HCT116 (cell line): ENCODE results near the gene TVP23A. TPM values are rescaled to one million over a fixed set of nuclear protein-coding genes. Genes with fewer than 3 reads are reported as not detected.

ENCODE experiments used
- ATAC-seq: fragments of 200-7000 bp; cut with Tn5 transposase; 2 replicates; pipeline ENCODE4 v1.9.1; 2020; ENCODE audit warnings: mild to moderate bottlenecking, moderate library complexity
- BruUV-seq: library from RNA; stranded (reverse); fragments of 400-500 nt; replicated peaks from 2 replicates; lab custom pipeline; 2021; lab: Mats Ljungman, UMichigan
- CTCF ChIA-PET: fragments of 300-600 bp; sonication (Branson Sonifier 250); formaldehyde crosslinking; loops from one replicate; lab custom pipeline; 2021; ENCODE audit warnings: antibody characterized with exemption; lab: Charles Lee
- POLR2A ChIA-PET: fragments of 300-600, 350-600 bp; sonication (Branson Sonifier 250); formaldehyde crosslinking; loops from one replicate; lab custom pipeline; 2021; ENCODE audit warnings: antibody characterized with exemption; lab: Charles Lee
- RAD21 ChIA-PET, 2 experiments: fragments of 300-600 bp; sonication (Branson Sonifier 250); formaldehyde crosslinking; loops; one replicate each; lab custom pipeline; 2023; ENCODE audit warnings: low total read pairs in 2 of 2; ENCODE audit not compliant: uncharacterized antibody in 2 of 2, unreplicated experiment in 2 of 2, low non-redundant PET in 1 of 2; lab: Charles Lee
- DNase-seq: peaks from one replicate; pipeline ENCODE4 v3.0.0-alpha.2; 2010; ENCODE audit warnings: low read depth, low spot score
- H2AFZ ChIP-seq: fragments of 200-600 bp; shearing (Covaris generic), sonication (generic); 2 replicates; pipeline ENCODE4 v1.6.1; 2017; ENCODE audit warnings: low read depth, mixed run types, mixed read lengths, antibody characterized with exemption, low read length; ENCODE audit not compliant: poor library complexity, severe bottlenecking
- H3K27ac ChIP-seq: 2 replicates; pipeline ENCODE4 v1.5.1; 2012; ENCODE audit warnings: low read depth, low read length
- H3K27me3 ChIP-seq: fragments of 200-600 bp; sonication (generic); 2 replicates; pipeline ENCODE4 v1.6.1; 2016; ENCODE audit warnings: mixed run types, low read length, mixed read lengths; ENCODE audit not compliant: insufficient read depth
- H3K36me3 ChIP-seq, 2 experiments: fragments of 200-500 bp in 1 of 2; fragments of 200-600 bp in 1 of 2; sonication (Bioruptor generic) in 1 of 2; sonication (generic) in 1 of 2; 2 replicates each; pipeline versions ENCODE4 v1.5.1 to v1.6.1; 2014 to 2016; ENCODE audit warnings: low read length in 2 of 2, inconsistent platforms in 1 of 2, mixed read lengths in 1 of 2, mixed run types in 1 of 2; ENCODE audit not compliant: insufficient read depth in 2 of 2, control insufficient read depth in 1 of 2
- H3K4me1 ChIP-seq, 2 experiments: fragments of 200-600 bp in 1 of 2; sonication (generic) in 1 of 2; 2 replicates each; pipeline versions ENCODE4 v1.5.1 to v1.6.1; 2012 to 2017; ENCODE audit warnings: low read length in 2 of 2, inconsistent platforms in 1 of 2, mild to moderate bottlenecking in 1 of 2, mixed read lengths in 1 of 2, mixed run types in 1 of 2, moderate library complexity in 1 of 2; ENCODE audit not compliant: insufficient read depth in 2 of 2, control insufficient read depth in 1 of 2
- H3K4me2 ChIP-seq: fragments of 200-600 bp; sonication (generic); 2 replicates; pipeline ENCODE4 v1.6.1; 2017; ENCODE audit warnings: mixed run types, low read length, mixed read lengths
- H3K4me3 ChIP-seq, 2 experiments: fragments of 200-600 bp in 1 of 2; sonication (generic) in 1 of 2; replicated peaks in 1 of 2; 2 replicates each; pipeline ENCODE4 v1.5.1; 2011 to 2016; ENCODE audit warnings: low read length in 2 of 2, control low read depth in 1 of 2, low read depth in 1 of 2, mild to moderate bottlenecking in 1 of 2, mixed read lengths in 1 of 2, mixed run types in 1 of 2
- H3K79me2 ChIP-seq: fragments of 200-600 bp; sonication (generic); 2 replicates; pipeline ENCODE4 v1.6.1; 2017; ENCODE audit warnings: mild to moderate bottlenecking, mixed run types, low read length, moderate library complexity, mixed read lengths; ENCODE audit not compliant: insufficient read depth
- H3K9ac ChIP-seq: fragments of 200-600 bp; sonication (generic); 2 replicates; pipeline ENCODE4 v1.6.1; 2016; ENCODE audit warnings: low read length, mixed read lengths
- H3K9me2 ChIP-seq: fragments of 200-600 bp; sonication (generic), shearing (Covaris generic); 2 replicates; pipeline ENCODE4 v1.6.1; 2017; ENCODE audit warnings: mixed run types, mild to moderate bottlenecking, moderate library complexity; ENCODE audit not compliant: insufficient read depth
- H3K9me3 ChIP-seq, 2 experiments: fragments of 200-500 bp in 1 of 2; fragments of 200-600 bp in 1 of 2; sonication (Bioruptor generic) in 1 of 2; sonication (generic) in 1 of 2; 2 replicates each; pipeline ENCODE4 v1.6.1; 2014 to 2017; ENCODE audit warnings: low read length in 2 of 2, mixed read lengths in 2 of 2, inconsistent platforms in 1 of 2, low read depth in 1 of 2, mild to moderate bottlenecking in 1 of 2, mixed run types in 1 of 2, moderate library complexity in 1 of 2; ENCODE audit not compliant: control insufficient read depth in 1 of 2, insufficient read depth in 1 of 2
- H4K20me1 ChIP-seq: fragments of 200-600 bp; sonication (generic), shearing (Covaris generic); 2 replicates; pipeline ENCODE4 v1.6.1; 2017; ENCODE audit warnings: mixed run types, mild to moderate bottlenecking, moderate library complexity; ENCODE audit not compliant: insufficient read depth
- CBX3 ChIP-seq: IDR thresholded peaks from 2 replicates; pipeline ENCODE4 v1.6.1; 2012; ENCODE audit warnings: low read depth
- CEBPB ChIP-seq: IDR thresholded peaks from 2 replicates; pipeline ENCODE4 v1.6.1; 2012; ENCODE audit warnings: low read depth
- ELF1 ChIP-seq: IDR thresholded peaks from 2 replicates; pipeline ENCODE4 v1.6.1; 2012; ENCODE audit warnings: low read depth, borderline replicate concordance
- EZH2 ChIP-seq: fragments of 200-600 bp; sonication (generic); IDR thresholded peaks from 2 replicates; pipeline ENCODE4 v1.6.1; 2017; ENCODE audit warnings: antibody characterized with exemption, mixed run types
- FOSL1 ChIP-seq: IDR thresholded peaks from 2 replicates; pipeline ENCODE4 v1.6.1; 2012; ENCODE audit warnings: low read depth
- JUND ChIP-seq: IDR thresholded peaks from 2 replicates; pipeline ENCODE4 v1.6.1; 2012
- POLR2AphosphoS5 ChIP-seq: IDR thresholded peaks from 2 replicates; pipeline ENCODE4 v1.6.1; 2011; ENCODE audit warnings: mild to moderate bottlenecking, low read depth, low read length, moderate library complexity
- RAD21 ChIP-seq: IDR thresholded peaks from 2 replicates; pipeline ENCODE4 v1.6.1; 2012; ENCODE audit warnings: low read depth, mild to moderate bottlenecking
- SIN3A ChIP-seq: IDR thresholded peaks from 2 replicates; pipeline ENCODE4 v1.6.1; 2012; ENCODE audit warnings: low read depth
- SP1 ChIP-seq: IDR thresholded peaks from 2 replicates; pipeline ENCODE4 v1.6.1; 2012; ENCODE audit warnings: low read depth
- SRF ChIP-seq: IDR thresholded peaks from 2 replicates; pipeline ENCODE4 v1.6.1; 2012; ENCODE audit warnings: low read depth
- TCF7L2 ChIP-seq: IDR thresholded peaks from 2 replicates; pipeline ENCODE4 v1.7.0; 2011; ENCODE audit warnings: borderline replicate concordance, inconsistent platforms; ENCODE audit not compliant: insufficient read depth, insufficient read length; ENCODE audit errors: extremely low read depth
- ZFX ChIP-seq: fragments of 450-650 bp; IDR thresholded peaks from 2 replicates; pipeline ENCODE4 v1.6.1; 2017
- ZNF274 ChIP-seq: fragments of 200-500 bp; sonication (Bioruptor generic); IDR thresholded peaks from 2 replicates; pipeline ENCODE4 v1.6.1; 2014; ENCODE audit warnings: mild to moderate bottlenecking, low read depth, low read length, inconsistent platforms
- intact Hi-C: fragments of 100-400 bp; cut with micrococcal nuclease; formaldehyde crosslinking; loops from 2 replicates; pipeline ENCODE4 v1.10.0; 2022
- total RNA-seq: library from RNA; stranded (reverse); gene quantifications from one replicate; pipeline ENCODE4 v1.2.1, GENCODE V29; 2021; ENCODE audit not compliant: unreplicated experiment
- TF ChIP-seq, protein P1 (sequence below): IDR thresholded peaks from 2 replicates; pipeline ENCODE4 v1.6.1; 2011; ENCODE audit warnings: mild to moderate bottlenecking, low read length, moderate library complexity; ENCODE audit not compliant: insufficient replicate concordance; ENCODE audit errors: extremely low read depth
- TF ChIP-seq, protein P2 (sequence below): IDR thresholded peaks from 2 replicates; pipeline ENCODE4 v1.6.1; 2012
- TF ChIP-seq, protein P3 (sequence below), 3 experiments: fragments of 200-600 bp in 1 of 3; sonication (generic) in 1 of 3; IDR thresholded peaks in 2 of 3; conservative IDR thresholded peaks in 1 of 3; 2 replicates each; pipeline ENCODE4 v1.5.1; 2012 to 2017; ENCODE audit warnings: low read depth in 2 of 3, low read length in 2 of 3, antibody characterized with exemption in 1 of 3, borderline replicate concordance in 1 of 3, control low read depth in 1 of 3, mild to moderate bottlenecking in 1 of 3, mixed read lengths in 1 of 3, mixed run types in 1 of 3, moderate library complexity in 1 of 3; ENCODE audit not compliant: insufficient read depth in 1 of 3
- TF ChIP-seq, protein P4 (sequence below): IDR thresholded peaks from 2 replicates; pipeline ENCODE4 v1.6.1; 2012

The TVP23A gene
- total RNA-seq, 1 experiment from 2014 or later: not detected

DNA sequence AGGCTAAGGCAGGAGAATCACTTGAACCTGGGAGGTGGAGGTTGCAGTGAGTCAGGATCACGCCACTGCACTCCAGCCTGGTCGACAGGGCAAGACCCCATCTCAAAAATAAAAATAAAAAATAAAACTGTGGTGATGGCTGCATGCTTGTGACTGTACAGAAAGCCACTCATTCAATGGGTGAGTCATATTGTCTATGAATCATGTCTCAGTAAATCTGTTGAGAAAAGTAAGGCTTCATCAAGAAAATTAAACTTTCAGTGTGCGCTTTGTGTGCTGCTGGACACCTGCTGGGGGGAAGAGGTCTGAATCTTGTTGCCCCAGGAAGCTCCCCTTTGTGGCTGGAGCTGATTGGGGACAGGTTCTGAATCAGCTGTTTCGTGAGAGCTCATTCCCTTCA, 63.7 kb downstream of the TVP23A start:
- CTCF ChIA-PET: interaction anchor here (0.5 to 1.3 kb wide), 2 partner anchors 11 to 164 kb away, joined by 3 to 5 read pairs; partner anchors contain the start of gene NUBP1
- Histone ChIP-seq H3K4me2 (peak overlapping the region; percentile 52), H3K9me3 (no peaks in the 10 kb centered on the region), H3K4me3 (no peak overlapping the region), H3K79me2 (no peaks in the 10 kb centered on the region), H2AFZ (no peak overlapping the region), H3K27ac (peak overlapping the region; percentile 37; the same call in 1 of the 2 replicates), H3K9ac (peak overlapping the region; percentile 26; the same call in 1 of the 2 replicates), H3K36me3 (peaks cover 2 to 17% of the 10 kb centered on the region in 2 experiments; a peak in 3 of 4 replicates), H3K27me3 (no peaks in the 10 kb centered on the region), H3K9me2 (no peaks in the 10 kb centered on the region), H4K20me1 (no peaks in the 10 kb centered on the region), H3K4me1 (peaks cover 3 to 17% of the 10 kb centered on the region in 2 experiments; a peak in 3 of 4 replicates)
- intact Hi-C loops: no loop called here
- peak; percentile 81 for ATAC-seq
- RAD21 ChIA-PET: no interaction called here
- BruUV-seq: no TSS peak
- POLR2A ChIA-PET: interaction anchor here (1.0 kb wide), 1 partner anchor 11 kb away, joined by 8 read pairs; the partner anchor contains the start of gene NUBP1
- DNase-seq: no peak
- TF ChIP-seq CEBPB (no peak), ZFX (no peak), CBX3 (no peak), SRF (no peak), TCF7L2 (no peak), SP1 (peak; percentile 35; the same call in 1 of the 2 replicates), RAD21 (0 out of 2 replicates have a peak, but pooled peaks have one; percentile 8), EZH2 (no peak), ELF1 (no peak), FOSL1 (peak; percentile 88), ZNF274 (no peak), POLR2AphosphoS5 (no peak), JUND (peak; percentile 71), SIN3A (no peak)
- TF ChIP-seq, protein P1, sequence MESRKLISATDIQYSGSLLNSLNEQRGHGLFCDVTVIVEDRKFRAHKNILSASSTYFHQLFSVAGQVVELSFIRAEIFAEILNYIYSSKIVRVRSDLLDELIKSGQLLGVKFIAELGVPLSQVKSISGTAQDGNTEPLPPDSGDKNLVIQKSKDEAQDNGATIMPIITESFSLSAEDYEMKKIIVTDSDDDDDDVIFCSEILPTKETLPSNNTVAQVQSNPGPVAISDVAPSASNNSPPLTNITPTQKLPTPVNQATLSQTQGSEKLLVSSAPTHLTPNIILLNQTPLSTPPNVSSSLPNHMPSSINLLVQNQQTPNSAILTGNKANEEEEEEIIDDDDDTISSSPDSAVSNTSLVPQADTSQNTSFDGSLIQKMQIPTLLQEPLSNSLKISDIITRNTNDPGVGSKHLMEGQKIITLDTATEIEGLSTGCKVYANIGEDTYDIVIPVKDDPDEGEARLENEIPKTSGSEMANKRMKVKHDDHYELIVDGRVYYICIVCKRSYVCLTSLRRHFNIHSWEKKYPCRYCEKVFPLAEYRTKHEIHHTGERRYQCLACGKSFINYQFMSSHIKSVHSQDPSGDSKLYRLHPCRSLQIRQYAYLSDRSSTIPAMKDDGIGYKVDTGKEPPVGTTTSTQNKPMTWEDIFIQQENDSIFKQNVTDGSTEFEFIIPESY: no peak
- TF ChIP-seq, protein P2, sequence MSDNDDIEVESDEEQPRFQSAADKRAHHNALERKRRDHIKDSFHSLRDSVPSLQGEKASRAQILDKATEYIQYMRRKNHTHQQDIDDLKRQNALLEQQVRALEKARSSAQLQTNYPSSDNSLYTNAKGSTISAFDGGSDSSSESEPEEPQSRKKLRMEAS: no peak
- TF ChIP-seq, protein P3, sequence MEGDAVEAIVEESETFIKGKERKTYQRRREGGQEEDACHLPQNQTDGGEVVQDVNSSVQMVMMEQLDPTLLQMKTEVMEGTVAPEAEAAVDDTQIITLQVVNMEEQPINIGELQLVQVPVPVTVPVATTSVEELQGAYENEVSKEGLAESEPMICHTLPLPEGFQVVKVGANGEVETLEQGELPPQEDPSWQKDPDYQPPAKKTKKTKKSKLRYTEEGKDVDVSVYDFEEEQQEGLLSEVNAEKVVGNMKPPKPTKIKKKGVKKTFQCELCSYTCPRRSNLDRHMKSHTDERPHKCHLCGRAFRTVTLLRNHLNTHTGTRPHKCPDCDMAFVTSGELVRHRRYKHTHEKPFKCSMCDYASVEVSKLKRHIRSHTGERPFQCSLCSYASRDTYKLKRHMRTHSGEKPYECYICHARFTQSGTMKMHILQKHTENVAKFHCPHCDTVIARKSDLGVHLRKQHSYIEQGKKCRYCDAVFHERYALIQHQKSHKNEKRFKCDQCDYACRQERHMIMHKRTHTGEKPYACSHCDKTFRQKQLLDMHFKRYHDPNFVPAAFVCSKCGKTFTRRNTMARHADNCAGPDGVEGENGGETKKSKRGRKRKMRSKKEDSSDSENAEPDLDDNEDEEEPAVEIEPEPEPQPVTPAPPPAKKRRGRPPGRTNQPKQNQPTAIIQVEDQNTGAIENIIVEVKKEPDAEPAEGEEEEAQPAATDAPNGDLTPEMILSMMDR (IDR thresholded peaks at IDR 0.05 in 2 of 3, conservative IDR thresholded peaks at IDR 0.05 in 1 of 3; ENCODE audit: borderline replicate concordance in 1 of 3, insufficient read depth in 1 of 3, low read depth in 2 of 3, low read length in 2 of 3): no peak
- TF ChIP-seq, protein P4, sequence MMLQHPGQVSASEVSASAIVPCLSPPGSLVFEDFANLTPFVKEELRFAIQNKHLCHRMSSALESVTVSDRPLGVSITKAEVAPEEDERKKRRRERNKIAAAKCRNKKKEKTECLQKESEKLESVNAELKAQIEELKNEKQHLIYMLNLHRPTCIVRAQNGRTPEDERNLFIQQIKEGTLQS: no peak
- TF ChIP-seq, all 23 proteins: peak for 4
